ENCODE results near the gene PLOD3.
"Not testable (repeated sequence)": the region's sequence is repeated elsewhere in the genome, so short reads cannot be mapped to it uniquely, and the experiment has no call there.

The PLOD3 gene

DNA sequence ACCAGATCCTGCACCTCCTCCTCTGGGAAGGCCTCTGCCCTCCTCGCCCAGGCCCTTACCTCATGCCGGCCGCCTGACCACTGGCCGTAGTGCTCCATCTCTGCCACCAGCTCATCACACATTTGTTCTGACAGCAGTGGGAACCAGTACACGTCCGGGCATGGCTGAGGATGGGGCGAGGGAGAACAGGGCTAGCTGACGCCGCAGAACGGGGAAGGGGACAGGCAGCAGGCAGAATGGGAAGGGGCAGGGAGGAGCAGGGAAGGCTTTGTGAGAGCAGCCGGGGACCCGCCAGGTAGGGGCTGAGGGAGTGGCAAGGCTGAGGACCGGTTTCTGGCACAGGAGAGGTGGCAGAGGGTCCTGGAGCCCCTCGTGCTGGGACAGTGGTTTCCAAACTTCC, 8.6 kb downstream of the PLOD3 start:
- DNase-seq: no peak

DNA sequence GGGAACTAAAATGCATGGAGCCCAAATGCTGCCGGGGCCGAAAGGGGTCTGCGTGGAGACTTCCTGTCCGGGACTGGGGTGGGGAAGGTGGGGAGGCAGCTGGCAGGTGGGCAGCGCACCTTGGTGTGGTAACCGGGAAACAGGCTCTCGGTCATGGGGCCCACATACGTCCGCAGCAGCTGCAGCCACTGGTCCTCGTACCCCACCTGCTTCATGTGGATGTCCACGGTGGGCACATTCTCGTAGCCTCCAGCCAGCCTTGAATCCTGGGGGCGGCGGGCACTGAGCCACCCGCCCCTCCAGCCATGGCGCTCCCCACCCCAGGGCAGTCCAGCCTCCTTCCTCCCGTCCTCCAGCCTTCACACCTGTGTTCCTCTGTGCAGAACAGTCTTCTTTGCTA, 9.9 kb downstream of the PLOD3 start:
- no peak for DNase-seq

DNA sequence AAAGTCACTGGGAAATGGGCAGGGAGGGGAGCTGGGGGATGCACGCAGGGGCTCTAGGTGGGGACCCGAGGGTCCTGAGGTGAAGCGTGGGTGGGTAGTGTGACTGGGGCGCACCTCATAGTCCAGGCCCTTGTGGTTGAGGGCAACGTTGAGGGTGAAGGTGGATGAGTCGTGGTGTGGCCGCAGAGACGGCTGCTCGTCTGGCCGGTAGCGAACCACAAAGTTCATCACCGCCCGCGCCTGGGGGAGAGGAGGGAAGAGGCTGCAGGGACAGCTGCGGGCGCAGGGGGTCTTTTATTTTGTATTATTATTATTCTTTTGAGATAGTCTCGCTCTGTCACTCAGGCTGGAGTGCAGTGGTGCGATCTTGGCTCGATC, 10.7 kb downstream of the PLOD3 start:
- DNase-seq: no peak

DNA sequence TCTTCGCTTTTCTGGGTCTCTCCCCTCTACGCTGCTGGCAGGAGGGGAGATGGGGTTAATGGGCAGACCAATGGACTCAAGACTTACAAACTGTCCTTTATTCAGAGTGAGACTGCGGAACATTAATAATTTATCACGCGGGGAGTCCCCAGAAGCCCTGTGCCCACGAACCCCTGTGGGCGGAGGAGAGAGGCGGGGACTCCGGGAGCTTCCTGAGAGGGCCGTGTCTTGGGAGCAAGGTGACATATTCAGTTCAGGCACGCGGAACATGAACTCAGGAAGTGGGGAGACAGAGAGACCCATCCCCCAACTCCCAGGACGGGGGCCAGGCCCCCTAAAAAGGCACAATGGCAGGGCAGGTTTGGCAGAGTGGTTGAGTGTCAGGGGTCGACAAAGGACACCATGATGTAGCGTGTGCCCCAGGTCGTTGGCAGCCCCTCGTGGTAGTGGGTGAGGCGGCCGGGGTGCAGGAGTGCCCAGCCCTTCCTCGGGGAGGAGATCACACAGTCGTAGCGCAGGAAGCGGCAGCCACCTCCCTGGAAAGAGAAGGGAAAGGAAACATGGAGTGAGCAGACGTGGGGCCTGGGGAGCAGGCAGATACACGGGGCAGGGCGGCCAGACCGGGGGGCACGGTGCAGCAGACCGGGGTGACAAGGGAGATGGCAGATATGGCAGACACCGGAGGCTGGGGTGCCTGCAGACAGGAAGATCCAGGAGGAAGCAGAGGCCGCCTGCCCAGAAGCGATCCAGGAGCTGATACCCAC, 11.3 kb downstream of the PLOD3 start:
- DNase-seq: no peak

DNA sequence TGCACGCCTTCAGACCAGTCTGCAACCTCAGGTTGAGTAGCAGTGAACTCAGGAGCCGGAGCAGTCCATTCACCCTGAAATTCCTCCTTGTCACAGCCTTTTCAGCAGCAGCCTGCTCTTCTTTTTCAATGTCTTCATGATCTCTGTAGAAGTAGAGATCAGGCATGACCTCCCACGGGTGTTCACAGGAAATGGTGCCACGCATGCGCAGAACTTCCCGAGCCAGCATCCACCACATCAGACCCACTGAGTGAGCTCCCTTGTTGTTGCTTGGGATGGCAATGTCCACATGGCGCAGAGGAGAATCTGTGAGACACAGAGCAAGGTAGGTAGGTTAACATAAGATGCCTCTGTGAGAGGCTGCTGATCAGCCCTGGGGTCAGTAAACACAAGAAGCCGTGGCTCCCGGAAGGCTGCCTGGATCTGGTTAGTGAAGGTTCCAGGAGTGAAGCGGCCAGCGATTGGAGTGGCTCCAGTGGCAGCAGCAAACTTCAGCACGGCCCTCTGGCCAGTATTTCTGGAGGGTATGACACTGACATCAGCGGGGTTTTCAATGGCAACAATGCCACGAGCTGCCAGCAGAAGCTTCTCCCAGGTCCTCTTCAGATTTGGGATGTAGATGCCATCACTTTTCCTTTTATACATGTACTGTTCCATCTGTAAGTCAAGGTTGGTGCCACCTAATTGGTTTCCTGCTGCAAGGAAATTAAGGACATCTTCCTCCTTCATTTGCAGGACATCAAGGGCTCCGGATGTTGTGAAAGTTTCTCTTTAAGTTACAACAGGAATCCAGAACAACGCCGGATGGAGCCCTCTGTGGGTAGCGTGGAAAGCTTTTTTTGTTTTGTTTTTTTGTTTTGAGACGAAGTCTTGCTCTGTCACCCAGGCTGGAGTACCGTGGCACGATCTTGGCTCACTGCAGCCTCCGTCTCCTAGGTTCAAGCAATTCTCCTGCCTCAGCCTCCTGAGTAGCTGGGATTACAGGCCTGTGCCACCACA, 13.3 kb downstream of the PLOD3 start:
- DNase-seq: not testable (repeated sequence)

DNA sequence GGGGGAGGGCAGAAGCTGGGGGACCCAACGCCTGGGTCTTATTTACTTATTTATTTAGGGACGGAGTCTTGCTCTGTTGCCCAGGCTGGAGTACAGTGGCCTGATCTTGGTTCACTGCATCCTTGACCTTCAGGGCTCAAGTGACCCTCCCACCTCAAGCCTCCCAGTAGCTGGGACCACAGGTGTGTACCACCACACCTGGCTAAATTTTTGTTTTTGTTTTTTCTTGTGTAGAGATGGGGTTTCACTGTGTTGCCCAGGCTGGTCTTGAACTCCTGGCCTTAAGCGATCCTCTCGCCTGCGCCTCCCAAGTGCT, 14.8 kb downstream of the PLOD3 start:
- DNase-seq: no peak

DNA sequence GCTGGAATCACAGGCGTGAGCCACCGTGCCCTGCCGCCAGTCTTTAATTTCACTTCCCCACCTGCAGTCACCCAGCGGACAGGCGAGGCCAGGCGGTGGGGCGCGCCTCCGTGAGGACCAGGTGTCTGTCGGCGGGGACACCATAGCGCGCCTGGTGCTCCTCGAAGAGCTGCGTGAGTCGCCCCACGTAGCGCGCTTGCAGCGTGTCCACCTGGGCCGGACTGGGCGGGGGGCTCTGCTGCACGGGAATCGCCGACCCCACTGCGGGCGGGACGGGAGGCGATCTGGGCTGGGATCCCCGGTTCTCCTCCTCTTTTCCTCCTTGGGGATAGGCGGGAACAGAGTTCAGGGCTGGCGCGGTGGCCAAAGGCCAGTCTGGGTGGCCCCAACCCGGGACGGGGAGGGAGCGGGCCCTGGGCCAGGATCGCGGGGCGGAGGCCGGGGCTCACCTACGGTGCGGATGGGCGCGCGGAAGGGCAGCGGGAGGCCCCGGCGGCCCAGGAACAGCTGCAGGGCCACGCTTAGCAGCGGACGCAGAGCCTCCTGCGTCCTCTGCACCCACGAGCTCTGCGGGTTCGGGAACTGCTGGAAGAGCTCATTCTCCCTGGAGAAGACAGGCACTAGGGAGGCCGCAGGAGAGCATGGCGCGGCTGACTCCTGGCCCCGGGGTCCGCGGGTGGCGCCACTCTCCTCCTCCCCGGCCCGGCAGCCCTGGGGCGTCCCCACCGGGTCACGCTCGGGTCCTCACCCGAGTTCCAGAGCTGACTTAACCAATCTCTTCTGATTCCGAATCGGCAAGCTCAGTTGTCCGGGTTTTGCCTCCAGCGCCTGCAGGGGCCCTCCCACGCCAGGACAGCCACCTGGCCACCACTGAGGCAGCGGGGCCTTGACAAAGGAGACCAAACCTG, 15.4 kb downstream of the PLOD3 start:
- DNase-seq: no peak

DNA sequence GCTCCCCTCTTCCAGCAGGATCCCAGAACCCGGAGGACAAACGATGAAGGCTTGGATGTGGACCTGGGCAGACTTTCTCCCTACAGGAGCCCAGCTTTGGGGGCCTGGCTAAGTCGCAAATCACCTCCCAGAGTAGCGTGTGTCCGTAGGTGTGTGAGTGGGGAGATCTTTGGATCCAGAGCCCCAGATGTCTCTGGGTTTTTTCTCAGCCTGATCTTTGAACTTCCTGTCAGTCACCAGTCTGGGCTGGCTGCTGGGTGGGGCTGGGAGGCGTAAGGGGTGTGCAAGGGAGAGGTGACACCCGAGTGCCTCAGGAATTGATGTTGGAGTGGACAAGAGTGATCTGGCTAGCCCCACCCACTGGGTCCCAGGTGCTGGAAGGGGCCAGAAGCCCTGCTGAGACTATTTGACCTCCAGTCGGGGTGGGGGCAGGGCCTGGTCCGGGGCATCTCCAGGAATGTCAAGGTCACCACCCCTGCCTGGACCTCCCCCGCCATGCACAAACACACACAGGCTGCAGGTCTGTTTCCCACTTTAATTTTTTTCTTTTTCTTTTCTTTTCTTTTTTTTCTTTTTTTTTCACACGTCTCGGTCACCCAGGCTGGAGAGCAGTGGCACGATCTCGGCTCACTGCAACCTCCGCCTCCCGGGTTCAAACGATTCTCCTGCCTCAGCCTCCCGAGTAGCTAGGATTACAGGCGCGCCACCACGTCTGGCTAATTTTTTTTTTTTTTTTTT, 16.4 kb downstream of the PLOD3 start, which contains the start of gene MOGAT3:
Gene MOGAT3 (minus strand): TSS at position 175 of the 738 bp plus-strand sequence. CDS start 182 bp downstream, outside the sequence.
- no peak for DNase-seq

DNA sequence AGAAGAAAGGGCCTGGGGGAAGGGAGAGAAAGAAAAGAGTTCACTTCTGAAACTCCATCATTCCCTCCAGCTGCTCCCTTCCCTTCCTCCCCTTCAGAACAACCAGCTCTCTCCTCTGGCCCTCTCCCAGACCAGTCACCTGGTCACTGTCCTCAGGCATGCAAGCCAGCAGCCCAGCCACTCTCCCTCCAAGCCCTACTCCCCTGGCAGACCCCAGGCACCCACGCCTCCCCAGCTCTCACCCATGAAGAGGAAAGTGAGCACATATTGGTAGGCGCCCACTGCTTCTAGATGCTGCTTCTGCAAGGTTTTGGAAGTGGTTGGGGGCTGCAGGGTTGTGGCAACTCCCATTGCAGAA, 16.9 kb downstream of the PLOD3 start:
- no peak for DNase-seq

DNA sequence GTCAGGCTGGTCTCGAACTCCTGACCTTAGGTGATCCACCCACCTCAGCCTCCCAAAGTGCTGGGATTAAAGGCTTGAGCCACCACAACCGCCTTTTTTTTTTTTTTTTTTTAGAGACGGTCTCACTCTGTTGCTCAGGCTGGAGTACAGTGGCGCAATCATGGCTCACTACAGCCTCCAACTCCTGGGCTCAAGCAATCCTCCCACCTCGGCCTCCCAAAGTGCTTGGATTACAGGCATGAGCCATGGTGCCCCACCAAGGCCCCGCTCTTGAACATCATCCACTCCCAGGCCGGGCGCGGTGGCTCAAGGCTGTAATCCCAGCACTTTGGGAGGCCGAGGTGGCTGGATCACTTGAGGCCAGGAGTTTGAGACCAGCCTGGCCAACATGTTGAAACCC, 17.9 kb downstream of the PLOD3 start:
- not testable (repeated sequence) for DNase-seq

DNA sequence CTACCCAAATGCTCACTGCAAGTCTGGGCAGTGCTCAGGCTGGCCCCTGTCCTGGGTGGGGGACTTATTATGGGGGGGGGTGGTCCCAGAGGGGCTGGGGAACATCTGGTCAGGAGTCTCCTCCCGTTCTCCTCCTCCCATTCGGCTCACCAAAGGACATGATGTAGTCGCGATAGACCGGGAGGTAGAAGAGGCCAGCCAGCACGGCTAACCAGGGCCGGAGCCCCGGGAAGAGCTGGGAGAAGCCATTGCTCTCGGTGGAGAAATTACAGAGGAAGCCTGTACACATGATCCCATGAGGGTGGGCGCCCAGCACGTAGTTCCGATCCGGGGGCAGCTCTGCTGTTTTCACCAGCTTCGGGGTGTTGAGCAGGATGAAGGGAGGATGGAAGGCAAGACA, 18.9 kb downstream of the PLOD3 start:
- no peak for DNase-seq

DNA sequence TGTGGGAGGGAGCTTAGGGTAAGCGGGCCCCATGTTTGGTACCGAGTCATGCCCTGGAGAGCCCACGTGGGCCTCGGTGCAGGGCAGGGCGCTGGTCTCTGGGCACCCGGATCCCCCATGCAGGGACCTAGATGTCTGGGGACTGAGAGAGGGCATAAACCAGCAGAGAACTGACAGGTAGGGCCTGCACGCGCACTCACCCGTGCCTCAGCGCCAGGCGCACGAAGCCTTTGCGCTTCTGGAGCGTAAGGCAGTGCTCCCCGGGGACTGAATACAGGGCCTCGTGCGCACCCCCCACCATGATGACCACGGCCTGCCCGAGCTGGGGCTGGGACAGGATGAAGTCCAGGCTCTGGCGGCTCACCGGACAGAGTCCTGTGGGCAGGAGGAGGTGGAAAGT, 19.4 kb downstream of the PLOD3 start:
- no peak for DNase-seq

DNA sequence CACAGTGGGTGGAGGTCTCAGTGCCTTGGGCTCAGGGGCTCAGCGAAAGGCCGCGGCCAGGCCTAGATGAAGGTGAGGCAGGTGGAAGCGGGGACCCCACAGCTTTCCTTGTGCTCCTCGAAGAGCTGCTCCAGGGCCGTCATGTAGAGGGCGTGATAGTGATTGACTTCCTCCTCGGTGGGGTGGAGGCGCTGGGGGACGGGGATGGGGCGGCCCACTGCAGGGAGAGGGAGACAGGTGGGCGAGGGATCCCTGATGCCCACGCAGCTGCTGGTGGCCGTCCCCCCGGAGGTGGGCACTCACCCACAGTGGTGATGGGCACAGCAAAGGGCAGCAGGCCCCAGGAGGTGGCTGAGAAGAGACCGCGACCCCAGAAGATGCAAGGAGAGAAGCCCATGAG, 21.5 kb downstream of the PLOD3 start:
- no peak for DNase-seq

DNA sequence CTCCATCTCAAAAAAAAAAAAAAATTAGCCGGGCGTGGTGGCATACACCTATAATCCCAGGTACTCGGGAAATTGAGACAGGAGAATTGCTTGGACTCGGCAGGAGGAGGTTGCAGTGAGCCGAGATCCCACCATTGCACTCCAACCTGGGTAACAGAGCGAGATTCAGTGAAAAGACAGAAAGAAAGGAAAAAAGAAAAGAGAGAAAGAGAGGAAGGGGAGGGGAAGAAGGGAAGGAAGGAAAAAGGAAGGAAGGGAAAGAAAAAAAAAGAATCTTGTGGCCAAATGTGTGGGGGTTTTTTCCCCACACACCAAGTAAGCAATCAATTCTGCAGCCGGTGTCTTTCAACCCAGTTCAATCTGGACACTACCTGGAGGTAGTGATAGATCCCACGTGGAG, 28.3 kb downstream of the PLOD3 start:
- no peak for DNase-seq

DNA sequence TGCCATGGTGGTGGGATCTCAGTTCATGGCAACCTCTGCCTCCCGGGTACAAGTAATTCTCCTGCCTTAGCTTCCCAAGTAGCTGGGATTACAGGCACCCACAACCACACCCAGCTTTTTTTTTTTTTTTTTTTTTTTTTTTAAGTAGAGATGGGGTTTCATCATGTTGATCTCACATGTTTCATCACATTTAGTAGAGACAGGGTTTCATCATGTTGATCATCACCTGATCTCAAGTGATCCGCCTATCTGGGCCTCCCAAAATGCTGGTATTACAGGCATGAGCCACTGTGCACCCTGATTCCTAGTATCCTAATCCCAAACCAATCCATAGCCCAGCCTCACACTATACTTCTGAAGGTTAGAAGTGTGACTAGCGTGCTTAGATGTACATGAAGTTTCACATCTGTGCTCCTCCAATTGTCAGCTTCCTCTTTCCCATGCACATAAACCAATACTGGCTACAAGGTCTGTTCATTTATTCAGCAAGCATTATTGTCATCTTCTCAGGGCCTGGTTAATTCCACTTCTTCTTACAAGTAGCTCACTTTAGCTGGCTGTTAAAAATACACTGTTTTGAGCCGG, 30.4 kb downstream of the PLOD3 start:
- no peak for DNase-seq

DNA sequence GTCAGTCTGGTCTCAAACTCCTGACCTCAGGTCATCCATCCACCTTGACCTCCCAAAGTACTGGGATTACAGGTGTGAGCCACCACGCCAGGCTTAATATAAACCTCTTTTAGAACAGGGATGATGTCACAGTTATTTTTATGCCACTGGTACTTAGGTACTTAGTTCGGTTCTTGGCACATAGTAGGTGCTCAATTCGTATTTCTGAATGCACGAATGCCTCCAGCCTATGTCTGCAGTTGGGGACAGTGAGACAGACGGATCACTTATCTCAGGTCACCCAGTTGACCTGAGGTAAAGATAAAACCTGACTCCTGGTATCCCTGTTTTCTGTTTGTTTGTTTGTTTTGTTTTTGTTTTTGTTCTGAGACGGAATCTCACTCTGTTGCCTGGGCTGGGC, 31.2 kb downstream of the PLOD3 start:
- no peak for DNase-seq

DNA sequence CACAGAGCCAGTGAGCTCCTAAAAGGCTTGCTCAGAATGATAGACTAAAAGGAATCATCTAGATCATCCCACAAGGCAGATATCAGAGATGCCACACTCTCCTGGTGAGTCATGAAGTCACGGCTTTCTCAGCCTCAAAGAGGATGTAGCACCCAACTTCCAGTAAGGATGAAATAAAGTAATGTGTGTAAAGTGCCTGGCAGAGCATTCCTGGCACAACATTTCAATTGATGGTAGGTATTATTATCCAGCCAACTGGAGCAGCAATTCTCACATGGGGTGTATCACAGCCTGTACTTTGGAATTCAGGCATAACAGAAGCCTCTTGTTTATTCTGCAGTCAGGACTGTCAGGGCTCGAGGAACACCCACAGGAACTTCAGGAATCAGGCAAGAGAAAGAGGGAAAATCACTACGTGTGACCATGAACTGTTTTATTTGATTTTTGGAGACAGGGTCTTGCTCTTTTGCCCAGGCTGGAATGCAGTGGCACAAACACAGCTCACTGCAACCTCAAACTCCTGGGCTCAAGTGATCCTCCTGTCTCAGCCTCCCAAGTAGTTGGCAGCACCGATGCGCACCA, 32.0 kb downstream of the PLOD3 start:
- no peak for DNase-seq

DNA sequence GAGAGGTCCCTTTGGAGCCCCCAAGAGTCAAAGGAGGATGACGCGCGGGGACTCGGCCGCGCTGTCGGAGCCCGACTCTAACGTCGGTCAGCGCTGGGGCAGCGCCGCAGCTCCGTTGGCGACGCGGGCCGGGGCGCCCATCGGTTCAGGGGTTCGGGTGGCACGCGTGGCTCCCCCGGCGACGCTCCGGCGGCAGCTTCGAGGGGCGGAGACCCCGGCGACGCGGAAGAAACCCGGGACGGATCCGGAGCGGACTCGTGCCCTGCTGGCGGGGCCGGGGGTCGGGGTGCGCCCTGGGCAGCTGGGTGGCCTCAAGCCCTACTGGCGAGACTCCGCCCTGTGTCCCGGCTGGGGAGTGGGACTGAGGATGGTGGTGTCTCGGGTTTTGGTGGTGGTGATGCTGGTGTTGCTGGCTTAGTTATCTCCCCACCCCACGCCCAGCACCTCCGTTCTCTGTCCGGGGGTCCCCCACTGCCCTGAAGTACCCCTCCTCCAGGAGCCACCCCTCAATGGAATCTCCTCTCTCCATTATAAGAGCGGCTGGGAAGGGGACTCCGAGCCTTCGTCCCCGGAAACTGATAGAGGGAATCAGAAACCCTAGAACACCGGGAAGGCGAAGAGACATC, 37.1 kb downstream of the PLOD3 start, which contains the start of gene NAT16:
Gene NAT16 (minus strand): TSS at position 164 of the 626 bp plus-strand sequence. CDS start 5,486 bp downstream, outside the sequence.
- no peak for DNase-seq

DNA sequence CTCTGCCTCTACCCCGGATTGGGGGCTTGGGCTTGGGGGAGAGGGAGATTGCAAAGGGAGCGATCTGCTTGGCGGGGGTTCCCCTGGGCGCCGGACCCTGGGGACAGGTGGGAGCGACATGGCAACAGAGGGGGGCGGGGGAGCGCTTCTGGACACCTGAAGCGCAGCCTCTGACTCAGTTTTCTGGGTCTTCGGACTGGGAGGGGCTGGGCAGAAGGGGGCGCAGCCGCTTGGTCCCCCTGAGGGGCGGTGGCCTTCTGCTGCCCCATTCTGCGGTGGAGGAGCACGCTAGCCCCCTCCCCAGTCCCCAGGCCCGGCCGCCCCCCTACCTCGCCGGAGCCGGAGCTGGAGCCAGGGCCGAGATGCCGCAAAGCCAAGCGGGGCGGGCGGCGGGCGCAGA, 37.7 kb downstream of the PLOD3 start:
- no peak for DNase-seq

DNA sequence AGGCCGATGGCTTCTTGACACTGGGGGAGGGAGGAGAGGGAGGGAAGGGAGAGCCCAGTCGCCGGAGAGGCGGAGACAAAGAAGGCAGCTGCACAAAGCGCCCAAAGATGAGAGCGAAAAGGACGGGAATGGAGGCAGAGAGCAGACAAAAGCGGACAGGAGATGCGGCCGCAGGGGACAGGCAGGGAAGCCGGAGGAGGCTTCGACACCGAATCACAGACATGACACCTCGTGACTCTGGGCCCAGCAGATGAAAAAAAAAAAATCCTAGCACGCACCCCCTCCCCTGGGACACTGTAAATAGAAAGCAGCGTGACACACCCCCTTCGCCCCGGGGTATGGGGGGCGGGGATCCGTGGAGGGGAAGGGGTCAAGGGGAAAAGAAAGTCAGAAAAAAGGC, 38.3 kb downstream of the PLOD3 start:
- DNase-seq: peak; percentile 61

DNA sequence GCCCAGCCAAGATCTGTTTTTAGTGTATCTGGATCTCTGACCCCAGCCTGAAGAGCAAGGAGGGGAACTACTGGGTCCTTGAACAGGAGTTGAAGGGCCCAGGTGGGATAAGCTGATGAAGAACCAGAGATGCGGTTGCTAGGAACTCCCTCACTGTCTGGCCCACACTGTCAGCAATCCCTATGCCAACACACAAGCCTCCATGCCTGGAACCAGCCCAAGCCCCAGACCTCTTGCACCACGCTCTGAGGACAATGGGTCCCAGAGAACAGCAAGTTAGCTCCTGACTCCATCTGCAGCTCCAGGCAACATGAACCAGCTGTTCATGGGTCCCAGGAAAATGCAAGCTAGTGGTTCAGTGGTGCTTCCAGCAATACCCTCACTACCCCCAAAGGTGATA, 39.7 kb downstream of the PLOD3 start:
- no peak for DNase-seq
